Metanephros (tissue), 2 donors: ENCODE measurements around the gene DGKD. TPM values are rescaled to one million over a fixed set of nuclear protein-coding genes. Genes with fewer than 3 reads are reported as not detected.

Source experiments
- small RNA-seq: library from RNA; depleted of rRNA; stranded (forward); fragments of <200 nt; gene quantifications from one replicate; pipeline ENCODE3, GENCODE V24; 2014; ENCODE audit warnings: low replicate concordance
- total RNA-seq: library from RNA; depleted of rRNA; stranded (reverse); fragments of >200 nt; gene quantifications from one replicate; pipeline ENCODE4 v1.2.3, GENCODE V29; 2014

DGKD gene, protein sequence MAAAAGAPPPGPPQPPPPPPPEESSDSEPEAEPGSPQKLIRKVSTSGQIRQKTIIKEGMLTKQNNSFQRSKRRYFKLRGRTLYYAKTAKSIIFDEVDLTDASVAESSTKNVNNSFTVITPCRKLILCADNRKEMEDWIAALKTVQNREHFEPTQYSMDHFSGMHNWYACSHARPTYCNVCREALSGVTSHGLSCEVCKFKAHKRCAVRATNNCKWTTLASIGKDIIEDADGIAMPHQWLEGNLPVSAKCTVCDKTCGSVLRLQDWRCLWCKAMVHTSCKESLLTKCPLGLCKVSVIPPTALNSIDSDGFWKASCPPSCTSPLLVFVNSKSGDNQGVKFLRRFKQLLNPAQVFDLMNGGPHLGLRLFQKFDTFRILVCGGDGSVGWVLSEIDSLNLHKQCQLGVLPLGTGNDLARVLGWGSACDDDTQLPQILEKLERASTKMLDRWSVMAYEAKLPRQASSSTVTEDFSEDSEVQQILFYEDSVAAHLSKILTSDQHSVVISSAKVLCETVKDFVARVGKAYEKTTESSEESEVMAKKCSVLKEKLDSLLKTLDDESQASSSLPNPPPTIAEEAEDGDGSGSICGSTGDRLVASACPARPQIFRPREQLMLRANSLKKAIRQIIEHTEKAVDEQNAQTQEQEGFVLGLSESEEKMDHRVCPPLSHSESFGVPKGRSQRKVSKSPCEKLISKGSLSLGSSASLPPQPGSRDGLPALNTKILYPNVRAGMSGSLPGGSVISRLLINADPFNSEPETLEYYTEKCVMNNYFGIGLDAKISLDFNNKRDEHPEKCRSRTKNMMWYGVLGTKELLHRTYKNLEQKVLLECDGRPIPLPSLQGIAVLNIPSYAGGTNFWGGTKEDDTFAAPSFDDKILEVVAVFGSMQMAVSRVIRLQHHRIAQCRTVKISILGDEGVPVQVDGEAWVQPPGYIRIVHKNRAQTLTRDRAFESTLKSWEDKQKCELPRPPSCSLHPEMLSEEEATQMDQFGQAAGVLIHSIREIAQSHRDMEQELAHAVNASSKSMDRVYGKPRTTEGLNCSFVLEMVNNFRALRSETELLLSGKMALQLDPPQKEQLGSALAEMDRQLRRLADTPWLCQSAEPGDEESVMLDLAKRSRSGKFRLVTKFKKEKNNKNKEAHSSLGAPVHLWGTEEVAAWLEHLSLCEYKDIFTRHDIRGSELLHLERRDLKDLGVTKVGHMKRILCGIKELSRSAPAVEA
- total RNA-seq: 32.5 TPM

DNA sequence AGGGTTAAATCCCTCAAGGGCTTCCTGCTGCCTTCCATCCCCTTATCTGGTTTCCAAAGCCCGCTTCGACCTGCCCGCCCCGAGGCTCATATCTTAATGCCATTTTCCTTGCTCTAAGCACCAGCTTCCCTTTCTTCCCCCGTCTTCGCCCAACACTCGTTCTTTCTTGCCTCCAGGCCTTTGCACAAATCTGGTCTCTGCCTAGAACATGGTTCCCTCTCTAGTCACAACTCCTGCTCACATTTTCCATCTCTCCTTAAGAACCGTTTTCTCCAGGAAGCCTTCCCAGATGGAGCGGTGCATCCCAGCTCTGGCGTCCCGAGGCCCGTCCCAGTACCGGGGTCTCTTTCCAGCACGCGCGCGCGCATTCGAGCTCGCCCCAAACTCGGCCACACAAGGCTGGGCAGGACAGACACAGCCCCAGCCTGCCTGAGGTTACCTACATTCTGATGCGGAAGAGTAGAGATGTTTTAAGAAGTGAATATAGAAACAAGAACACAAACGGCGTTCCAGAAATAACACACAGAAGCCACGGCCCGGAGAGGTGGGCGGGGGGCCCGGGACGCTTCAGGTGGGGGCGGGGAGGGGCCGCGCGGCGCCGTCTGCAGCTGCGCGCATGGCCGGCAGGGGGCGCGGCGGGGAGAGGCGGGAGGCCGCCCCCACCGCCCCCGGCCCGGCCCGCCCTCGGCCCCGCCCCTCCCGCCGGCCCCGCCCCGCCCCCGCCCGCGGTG is at the start of gene DGKD:
Gene DGKD (plus strand): TSS at position 726 of the 731 bp plus-strand sequence. CDS start 25 bp downstream, outside the sequence.

GRCh38 chr2:233307565-233307964 is 46.7 kb upstream of the DGKD start, which contains the start of gene SAG:
SAG (plus strand) TSS chr2:233307816; CDS start chr2:233309190, 1,374 bp downstream.

Small RNA genes within 50 kb of the gene (small RNA-seq; reads per million reads assigned to genes)
- gene RF00019: not detected

Other genes starting within 250 kb of the DGKD start
- 38.8 TPM for gene ATG16L1, start 102.8 kb upstream of the DGKD start, total RNA-seq
- gene SAG, start 46.7 kb upstream of the DGKD start, total RNA-seq: not detected
- 54.5 TPM for gene USP40, start 212.3 kb downstream of the DGKD start, total RNA-seq